CD4-positive, CD25-positive, alpha-beta regulatory T cell (primary cell): Measurements from ENCODE around the gene DGKB. TPM values are rescaled to one million over a fixed set of nuclear protein-coding genes. Genes with fewer than 3 reads are reported as not detected.

Experiments
- ATAC-seq, 2 donors: fragments of 150-1000 bp; cut with Tn5 transposase; one replicate each; pipeline ENCODE4 v1.10.0; 2021; ENCODE audit warnings: low read depth in 2 of 2, moderate number of reproducible peaks in 2 of 2, moderate library complexity in 1 of 2
- DNase-seq, 3 donors: peaks; one replicate each; pipeline versions ENCODE4 v3.0.0 to v3.0.0-alpha.2; 2012 to 2022; ENCODE audit warnings: mixed read lengths in 1 of 3
- H3K27ac ChIP-seq: one replicate; pipeline ENCODE4 v1.7.0; 2013; ENCODE audit warnings: mild to moderate bottlenecking, low read length; ENCODE audit not compliant: insufficient read depth, poor library complexity, severe bottlenecking
- H3K27me3 ChIP-seq: one replicate; pipeline ENCODE4 v1.7.0; 2013; ENCODE audit warnings: low read length; ENCODE audit not compliant: control insufficient read depth, insufficient read depth
- H3K36me3 ChIP-seq: one replicate; pipeline ENCODE4 v1.7.0; 2013; ENCODE audit warnings: mild to moderate bottlenecking, low read length, moderate library complexity; ENCODE audit not compliant: control insufficient read depth, insufficient read depth
- H3K4me1 ChIP-seq: 2 replicates; pipeline ENCODE4 v1.7.0; 2013; ENCODE audit warnings: mild to moderate bottlenecking, low read length; ENCODE audit not compliant: insufficient read depth, control insufficient read depth, poor library complexity, severe bottlenecking
- H3K4me3 ChIP-seq: one replicate; pipeline ENCODE4 v1.7.0; 2013; ENCODE audit warnings: low read depth, mild to moderate bottlenecking, low read length, moderate library complexity
- H3K9me3 ChIP-seq, 2 experiments: 1 replicate in 1 of 2; 2 replicates in 1 of 2; pipeline ENCODE4 v1.7.0; 2013; ENCODE audit warnings: low read length in 2 of 2, mild to moderate bottlenecking in 1 of 2, moderate library complexity in 1 of 2; ENCODE audit not compliant: control insufficient read depth in 2 of 2
- H3K27ac Mint-ChIP-seq, 3 donors: one replicate each; pipeline ENCODE4 v1.8.0; 2020 to 2022; ENCODE audit warnings: mild to moderate bottlenecking in 3 of 3, mixed read lengths in 3 of 3, moderate library complexity in 2 of 3
- H3K27me3 Mint-ChIP-seq: one replicate; pipeline ENCODE4 v1.8.0; 2022; ENCODE audit warnings: mild to moderate bottlenecking, mixed read lengths
- H3K36me3 Mint-ChIP-seq: one replicate; pipeline ENCODE4 v1.8.0; 2020; ENCODE audit warnings: mixed read lengths
- H3K4me1 Mint-ChIP-seq, 4 donors: one replicate each; pipeline ENCODE4 v1.8.0; 2020 to 2022; ENCODE audit warnings: mixed read lengths in 4 of 4, mild to moderate bottlenecking in 1 of 4
- H3K4me3 Mint-ChIP-seq, 4 donors: one replicate each; pipeline ENCODE4 v1.8.0; 2020 to 2022; ENCODE audit warnings: mild to moderate bottlenecking in 4 of 4, mixed read lengths in 4 of 4, moderate library complexity in 3 of 4
- H3K9me3 Mint-ChIP-seq, 7 donors: one replicate each; pipeline ENCODE4 v1.8.0; 2020 to 2022; ENCODE audit warnings: mixed read lengths in 7 of 7, mild to moderate bottlenecking in 3 of 7, moderate library complexity in 2 of 7
- polyA plus RNA-seq, 4 donors: library from polyadenylated mRNA; unstranded; fragments of 300-500 nt; fragmentation: Illumina TruSeq; gene quantifications; one replicate each; pipeline ENCODE4 v1.2.3, GENCODE V29; 2021
- total RNA-seq: library from RNA; stranded (reverse); gene quantifications from one replicate; pipeline ENCODE4 v1.2.3, GENCODE V29; 2022

Gene DGKB
- total and polyA plus RNA-seq, 5 donors from 2014 or later = not detected

- Mint-ChIP-seq H3K4me1 (no peaks in the 10 kb centered on the region), H3K27me3 (no peaks in the 10 kb centered on the region), H3K4me3 (no peak overlapping the region), H3K9me3 (peaks cover 0 to 11% (median 3%) of the 10 kb centered on the region in 7 donors), H3K36me3 (no peaks in the 10 kb centered on the region), H3K27ac (no peak overlapping the region)
- no peaks in the 10 kb centered on the region for H3K4me1 ChIP-seq
- DNase-seq (no peak), ATAC-seq (no peak)
- no peaks in the 10 kb centered on the region for H3K36me3 ChIP-seq
- no peaks in the 10 kb centered on the region for H3K9me3 ChIP-seq
- H3K4me3 ChIP-seq = no peak overlapping the region
- H3K27ac ChIP-seq = no peak overlapping the region
- no peaks in the 10 kb centered on the region for H3K27me3 ChIP-seq
Observed at GRCh38 chr7:14821757-14822480, 80.6 kb downstream of the DGKB start.

GRCh38 chr7:14818871-14819270 lies 83.7 kb downstream of the DGKB start:
- Histone ChIP-seq H3K4me3 (no peak overlapping the region), H3K27me3 (no peaks in the 10 kb centered on the region), H3K4me1 (no peaks in the 10 kb centered on the region), H3K27ac (no peak overlapping the region), H3K9me3 (no peaks in the 10 kb centered on the region), H3K36me3 (no peaks in the 10 kb centered on the region)
- Mint-ChIP-seq H3K36me3 (no peaks in the 10 kb centered on the region), H3K9me3 (peaks cover 2 to 17% (median 4%) of the 10 kb centered on the region in 7 donors), H3K27ac (no peak overlapping the region), H3K27me3 (no peaks in the 10 kb centered on the region), H3K4me3 (no peak overlapping the region), H3K4me1 (no peaks in the 10 kb centered on the region)
- no peak for DNase-seq
- ATAC-seq = no peak

GRCh38 chr7:14817829-14818614 lies 84.5 kb downstream of the DGKB start:
- H3K36me3 Mint-ChIP-seq = no peaks in the 10 kb centered on the region
- H3K27ac ChIP-seq = no peak overlapping the region
- no peak overlapping the region for H3K4me3 Mint-ChIP-seq
- no peak overlapping the region for H3K4me3 ChIP-seq
- no peak for ATAC-seq
- H3K27ac Mint-ChIP-seq = no peak overlapping the region
- no peaks in the 10 kb centered on the region for H3K4me1 ChIP-seq
- no peaks in the 10 kb centered on the region for H3K9me3 ChIP-seq
- H3K9me3 Mint-ChIP-seq = peaks cover 2 to 17% (median 4%) of the 10 kb centered on the region in 7 donors
- no peak for DNase-seq
- no peaks in the 10 kb centered on the region for H3K36me3 ChIP-seq
- H3K27me3 ChIP-seq = no peaks in the 10 kb centered on the region
- no peaks in the 10 kb centered on the region for H3K4me1 Mint-ChIP-seq
- H3K27me3 Mint-ChIP-seq = no peaks in the 10 kb centered on the region

- no peak for DNase-seq
- Mint-ChIP-seq H3K4me1 (no peaks in the 10 kb centered on the region), H3K9me3 (peaks cover 0 to 5% (median 0%) of the 10 kb centered on the region in 7 donors), H3K27me3 (no peaks in the 10 kb centered on the region), H3K4me3 (no peak overlapping the region), H3K36me3 (no peaks in the 10 kb centered on the region), H3K27ac (no peak overlapping the region)
- H3K27ac ChIP-seq = no peak overlapping the region
- H3K36me3 ChIP-seq = no peaks in the 10 kb centered on the region
- no peak overlapping the region for H3K4me3 ChIP-seq
- H3K9me3 ChIP-seq = no peaks in the 10 kb centered on the region
- no peak for ATAC-seq
- H3K4me1 ChIP-seq = no peaks in the 10 kb centered on the region
- H3K27me3 ChIP-seq = no peaks in the 10 kb centered on the region
Observed at GRCh38 chr7:14807507-14807906, 95.0 kb downstream of the DGKB start.

GRCh38 chr7:14806891-14807290 lies 95.7 kb downstream of the DGKB start:
- Mint-ChIP-seq H3K4me1 (no peaks in the 10 kb centered on the region), H3K4me3 (no peak overlapping the region), H3K27ac (no peak overlapping the region), H3K9me3 (peaks cover 0 to 5% (median 0%) of the 10 kb centered on the region in 7 donors), H3K36me3 (no peaks in the 10 kb centered on the region), H3K27me3 (no peaks in the 10 kb centered on the region)
- no peak overlapping the region for H3K4me3 ChIP-seq
- H3K9me3 ChIP-seq = no peaks in the 10 kb centered on the region
- ATAC-seq (no peak), DNase-seq (no peak)
- no peaks in the 10 kb centered on the region for H3K4me1 ChIP-seq
- no peaks in the 10 kb centered on the region for H3K36me3 ChIP-seq
- H3K27ac ChIP-seq = no peak overlapping the region
- no peaks in the 10 kb centered on the region for H3K27me3 ChIP-seq

GRCh38 chr7:14805105-14805719 lies 97.3 kb downstream of the DGKB start:
- DNase-seq = no peak
- H3K27me3 ChIP-seq = no peaks in the 10 kb centered on the region

GRCh38 chr7:14800664-14801063 lies 101.9 kb downstream of the DGKB start:
- Histone ChIP-seq H3K27ac (no peak overlapping the region), H3K4me3 (no peak overlapping the region), H3K36me3 (no peaks in the 10 kb centered on the region), H3K27me3 (no peaks in the 10 kb centered on the region), H3K4me1 (no peaks in the 10 kb centered on the region), H3K9me3 (no peaks in the 10 kb centered on the region)
- Mint-ChIP-seq H3K4me1 (no peaks in the 10 kb centered on the region), H3K36me3 (no peaks in the 10 kb centered on the region), H3K27ac (no peak overlapping the region), H3K27me3 (no peaks in the 10 kb centered on the region), H3K9me3 (peaks cover 0 to 12% (median 5%) of the 10 kb centered on the region in 7 donors), H3K4me3 (no peak overlapping the region)
- no peak for DNase-seq
- no peak for ATAC-seq

More at GRCh38 chr7:14805105-14805719, 97.3 kb downstream of the DGKB start:
- no peak overlapping the region for H3K27ac Mint-ChIP-seq
- H3K36me3 Mint-ChIP-seq = no peaks in the 10 kb centered on the region
- H3K9me3 ChIP-seq = no peaks in the 10 kb centered on the region
- no peaks in the 10 kb centered on the region for H3K4me1 Mint-ChIP-seq
- ATAC-seq = no peak
- H3K9me3 Mint-ChIP-seq = peaks cover 0 to 10% (median 4%) of the 10 kb centered on the region in 7 donors
- no peak overlapping the region for H3K27ac ChIP-seq
- H3K36me3 ChIP-seq = no peaks in the 10 kb centered on the region
- no peak overlapping the region for H3K4me3 ChIP-seq
- no peaks in the 10 kb centered on the region for H3K27me3 Mint-ChIP-seq
- H3K4me1 ChIP-seq = no peaks in the 10 kb centered on the region
- H3K4me3 Mint-ChIP-seq = no peak overlapping the region
